Chondrocyte (in vitro differentiated cells): Measurements from ENCODE around the gene IFT74. TPM values are rescaled to one million over a fixed set of nuclear protein-coding genes. Genes with fewer than 3 reads are reported as not detected.

Experiments used
- DNase-seq: peaks from one replicate; pipeline ENCODE4 v3.0.0; 2021; ENCODE audit warnings: mixed read lengths, low spot score
- H3K27ac Mint-ChIP-seq: one replicate; pipeline ENCODE4 v1.8.0; 2021; ENCODE audit warnings: mild to moderate bottlenecking, moderate library complexity, mixed read lengths; ENCODE audit not compliant: unreplicated experiment
- H3K27me3 Mint-ChIP-seq: 2 replicates; pipeline ENCODE4 v1.8.0; 2021; ENCODE audit warnings: low read depth, mixed read lengths
- H3K36me3 Mint-ChIP-seq: 2 replicates; pipeline ENCODE4 v1.8.0; 2021; ENCODE audit warnings: low read depth, mixed read lengths
- H3K4me1 Mint-ChIP-seq: 2 replicates; pipeline ENCODE4 v1.8.0; 2021; ENCODE audit warnings: low read depth, mild to moderate bottlenecking, mixed read lengths
- H3K4me3 Mint-ChIP-seq: one replicate; pipeline ENCODE4 v1.8.0; 2021; ENCODE audit warnings: mild to moderate bottlenecking, moderate library complexity, mixed read lengths; ENCODE audit not compliant: unreplicated experiment
- H3K9me3 Mint-ChIP-seq: 2 replicates; pipeline ENCODE4 v1.8.0; 2021; ENCODE audit warnings: low read depth, mixed read lengths
- CTCF ChIP-seq: fragments of 200-600 bp; sonication (generic); IDR thresholded peaks from 2 replicates; pipeline ENCODE4 v1.5.0; 2021; ENCODE audit warnings: antibody characterized with exemption, mild to moderate bottlenecking, moderate library complexity
- total RNA-seq: library from RNA; stranded (reverse); gene quantifications from 3 replicates; pipeline ENCODE4 v1.2.1, GENCODE V29; 2021

The IFT74 gene
- total RNA-seq, 1 donor from 2014 or later: 10.3 TPM

- peaks cover 47% of the 10 kb centered on the region for H3K4me1 Mint-ChIP-seq
- no peaks in the 10 kb centered on the region for H3K36me3 Mint-ChIP-seq
- no peaks in the 10 kb centered on the region for H3K9me3 Mint-ChIP-seq
- no peaks in the 10 kb centered on the region for H3K27me3 Mint-ChIP-seq
- no peak for DNase-seq
- peak overlapping the region; percentile 100 for H3K27ac Mint-ChIP-seq
- H3K4me3 Mint-ChIP-seq: peak overlapping the region; percentile 97
- no peak for TF ChIP-seq CTCF
These were observed 10.6 kb upstream of the IFT74 start for GRCh38 chr9:26945591-26945990.

- Mint-ChIP-seq H3K27ac (peak within 1 kb of the TSS; percentile 100), H3K9me3 (no peaks in the 10 kb centered on the region), H3K27me3 (no peaks in the 10 kb centered on the region), H3K4me3 (peak within 1 kb of the TSS; percentile 97), H3K36me3 (no peaks in the 10 kb centered on the region), H3K4me1 (peaks cover 40% of the 10 kb centered on the region)
- no peak for TF ChIP-seq CTCF
- peak; percentile 97 for DNase-seq
These were observed 9.2 kb upstream of the IFT74 start, which contains the start of gene PLAA for GRCh38 chr9:26946753-26947727. PLAA (minus strand) TSS chr9:26947242; CDS start chr9:26947045, 197 bp downstream.

- no peak for TF ChIP-seq CTCF
- Mint-ChIP-seq H3K4me3 (peak overlapping the region; percentile 97), H3K4me1 (peaks cover 37% of the 10 kb centered on the region), H3K36me3 (no peaks in the 10 kb centered on the region), H3K9me3 (no peaks in the 10 kb centered on the region), H3K27ac (peak overlapping the region; percentile 100), H3K27me3 (no peaks in the 10 kb centered on the region)
- no peak for DNase-seq
These were observed 8.5 kb upstream of the IFT74 start for GRCh38 chr9:26947736-26948135.

- Mint-ChIP-seq H3K4me3 (no peak overlapping the region), H3K9me3 (no peaks in the 10 kb centered on the region), H3K27ac (no peak overlapping the region), H3K4me1 (peaks cover 23% of the 10 kb centered on the region), H3K36me3 (no peaks in the 10 kb centered on the region), H3K27me3 (no peaks in the 10 kb centered on the region)
- no peak for TF ChIP-seq CTCF
- DNase-seq: no peak
These were observed 6.6 kb upstream of the IFT74 start for GRCh38 chr9:26949637-26950069.

- DNase-seq: no peak
- no peak for TF ChIP-seq CTCF
- Mint-ChIP-seq H3K27ac (no peak overlapping the region), H3K4me3 (no peak overlapping the region), H3K4me1 (peaks cover 20% of the 10 kb centered on the region), H3K36me3 (no peaks in the 10 kb centered on the region), H3K27me3 (no peaks in the 10 kb centered on the region), H3K9me3 (no peaks in the 10 kb centered on the region)
These were observed 5.7 kb upstream of the IFT74 start for GRCh38 chr9:26950521-26950920.
